Mucosa of descending colon (tissue), 3 donors: Measurements from ENCODE around the gene DCAF10. TPM values are rescaled to one million over a fixed set of nuclear protein-coding genes. Genes with fewer than 3 reads are reported as not detected.

Experiments
- ATAC-seq: fragments of 200-7000 bp; cut with Tn5 transposase; one replicate; pipeline ENCODE4 v1.9.1; 2020; ENCODE audit warnings: mild to moderate bottlenecking, moderate library complexity
- DNase-seq, 3 donors: peaks; one replicate each; pipeline ENCODE4 v3.0.0-alpha.2; 2020
- H3K36me3 ChIP-seq: fragments of 200-600 bp; one replicate; pipeline ENCODE4 v1.8.0; 2021; ENCODE audit warnings: low read depth, mild to moderate bottlenecking
- H3K4me1 ChIP-seq: fragments of 200-600 bp; one replicate; pipeline ENCODE4 v1.8.0; 2021; ENCODE audit warnings: low read depth, mild to moderate bottlenecking
- H3K4me3 ChIP-seq: fragments of 200-600 bp; one replicate; pipeline ENCODE4 v1.8.0; 2021; ENCODE audit warnings: mild to moderate bottlenecking
- H3K9me3 ChIP-seq: fragments of 200-600 bp; one replicate; pipeline ENCODE4 v1.8.0; 2021; ENCODE audit warnings: mild to moderate bottlenecking
- intact Hi-C, 2 donors: fragments of 100-400 bp; cut with DNase I in 1 of 2; cut with micrococcal nuclease in 1 of 2; formaldehyde crosslinking; loops; one replicate each; pipeline versions ENCODE4 v1.11.0 to v1.11.1; 2022; cut with DNase I, micrococcal nuclease
- total RNA-seq, 3 donors: library from RNA; stranded (reverse); fragmentation: NEBNext Ultra II Directional in 2 of 3; extraction: Animal tissue kit (Norgen Biotek cat#: 25700) in 2 of 3; gene quantifications; one replicate each; pipeline versions ENCODE4 v1.2.1 to v1.2.4, GENCODE V29; 2021 to 2023
- TF ChIP-seq, protein P1 (sequence below): fragments of 200-600 bp; IDR thresholded peaks from one replicate; pipeline ENCODE4 v1.8.0; 2022; ENCODE audit warnings: antibody characterized with exemption, mild to moderate bottlenecking
- donor health status: DM: no; HTN: no; CAD: no; lungs with moderate emphysema.
- donor health status: DM: no; HTN: no; CAD: no.
- donor health status: DM: no; HTN: yes; CAD: no.

DCAF10 gene
- total RNA-seq, 3 donors from 2014 or later, result 18.5 to 37.8 (median 26.6) TPM

- TF ChIP-seq, protein P1, sequence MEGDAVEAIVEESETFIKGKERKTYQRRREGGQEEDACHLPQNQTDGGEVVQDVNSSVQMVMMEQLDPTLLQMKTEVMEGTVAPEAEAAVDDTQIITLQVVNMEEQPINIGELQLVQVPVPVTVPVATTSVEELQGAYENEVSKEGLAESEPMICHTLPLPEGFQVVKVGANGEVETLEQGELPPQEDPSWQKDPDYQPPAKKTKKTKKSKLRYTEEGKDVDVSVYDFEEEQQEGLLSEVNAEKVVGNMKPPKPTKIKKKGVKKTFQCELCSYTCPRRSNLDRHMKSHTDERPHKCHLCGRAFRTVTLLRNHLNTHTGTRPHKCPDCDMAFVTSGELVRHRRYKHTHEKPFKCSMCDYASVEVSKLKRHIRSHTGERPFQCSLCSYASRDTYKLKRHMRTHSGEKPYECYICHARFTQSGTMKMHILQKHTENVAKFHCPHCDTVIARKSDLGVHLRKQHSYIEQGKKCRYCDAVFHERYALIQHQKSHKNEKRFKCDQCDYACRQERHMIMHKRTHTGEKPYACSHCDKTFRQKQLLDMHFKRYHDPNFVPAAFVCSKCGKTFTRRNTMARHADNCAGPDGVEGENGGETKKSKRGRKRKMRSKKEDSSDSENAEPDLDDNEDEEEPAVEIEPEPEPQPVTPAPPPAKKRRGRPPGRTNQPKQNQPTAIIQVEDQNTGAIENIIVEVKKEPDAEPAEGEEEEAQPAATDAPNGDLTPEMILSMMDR, result no peak
- ATAC-seq, result no peak
- H3K4me1 ChIP-seq, result no peaks in the 10 kb centered on the region
- H3K36me3 ChIP-seq, result no peaks in the 10 kb centered on the region
- H3K9me3 ChIP-seq, result no peaks in the 10 kb centered on the region
- no peak for DNase-seq
- intact Hi-C loops, result no loop called here
- no peak overlapping the region for H3K4me3 ChIP-seq
Observed at GRCh38 chr9:37769995-37770394, 30.6 kb upstream of the DCAF10 start.

- TF ChIP-seq, protein P1, result no peak
- no peaks in the 10 kb centered on the region for H3K9me3 ChIP-seq
- no peaks in the 10 kb centered on the region for H3K4me1 ChIP-seq
- DNase-seq, result no peak
- ATAC-seq, result no peak
- H3K36me3 ChIP-seq, result no peaks in the 10 kb centered on the region
- intact Hi-C loops, result no loop called here
- no peak overlapping the region for H3K4me3 ChIP-seq
Observed at GRCh38 chr9:37775216-37775919, 25.2 kb upstream of the DCAF10 start.

- H3K36me3 ChIP-seq, result no peaks in the 10 kb centered on the region
- H3K9me3 ChIP-seq, result no peaks in the 10 kb centered on the region
- intact Hi-C loops, result no loop called here
- TF ChIP-seq, protein P1, result no peak
- no peak for ATAC-seq
- DNase-seq, result no peak
- H3K4me1 ChIP-seq, result no peaks in the 10 kb centered on the region
- H3K4me3 ChIP-seq, result no peak overlapping the region
Observed at GRCh38 chr9:37776328-37776727, 24.3 kb upstream of the DCAF10 start.

DNA sequence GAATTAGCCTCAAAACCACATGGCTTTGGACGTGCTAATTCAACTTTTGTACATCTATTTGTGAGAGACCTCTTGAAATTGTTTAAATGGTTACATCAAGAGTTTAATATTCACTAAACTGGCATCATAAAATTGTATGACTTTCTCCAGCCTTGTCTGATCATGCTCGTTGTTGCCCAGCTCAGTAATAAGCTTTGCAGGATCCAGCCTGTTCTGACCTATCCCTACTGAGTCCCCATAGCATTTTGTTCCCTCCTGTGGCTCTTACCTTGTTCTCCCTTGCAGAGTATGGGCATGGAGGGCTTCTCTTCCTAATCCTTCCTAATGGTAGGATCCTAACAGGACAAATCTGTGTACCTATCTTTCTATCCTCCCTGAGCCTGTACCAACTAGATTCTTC is 22.1 kb upstream of the DCAF10 start:
- TF ChIP-seq, protein P1, result no peak
- Histone ChIP-seq H3K9me3 (no peaks in the 10 kb centered on the region), H3K4me3 (no peak overlapping the region), H3K4me1 (no peaks in the 10 kb centered on the region), H3K36me3 (no peaks in the 10 kb centered on the region)
- DNase-seq (no peak), ATAC-seq (no peak)
- intact Hi-C loops, result no loop called here

GRCh38 chr9:37784291-37784615 is 16.3 kb upstream of the DCAF10 start:
- Histone ChIP-seq H3K36me3 (no peaks in the 10 kb centered on the region), H3K4me3 (peak overlapping the region; percentile 76), H3K4me1 (peaks cover 10% of the 10 kb centered on the region), H3K9me3 (no peaks in the 10 kb centered on the region)
- DNase-seq (no peak), ATAC-seq (peak; percentile 8)
- intact Hi-C loops, result loop anchor here in 1 of 2 donors (10.0 kb wide), 1 partner anchor 611 kb away; the partner anchor contains the start of gene ALDH1B1
- TF ChIP-seq, protein P1, result no peak
